HG03060 (cell line): ENCODE data around the gene FBXL13.
"Not testable (repeated sequence)": the region's sequence is repeated elsewhere in the genome, so short reads cannot be mapped to it uniquely, and the experiment has no call there.

ENCODE experiments used
- ATAC-seq: cut with Tn5 transposase; IDR thresholded peaks from one replicate; pipeline ENCODE4 v1.9.1; 2021; ENCODE audit warnings: low read depth, moderate number of reproducible peaks; ENCODE audit not compliant: unreplicated experiment

Gene FBXL13

GRCh38 chr7:103074519-103075336 is at the start of gene FBXL13, which contains the start of gene ARMC10:
TSS of gene FBXL13 (minus strand) at chr7:103074796.
TSS of gene ARMC10 (plus strand) at chr7:103075140. CDS start at chr7:103075273, 133 bp downstream.
- peak; percentile 80 for ATAC-seq

GRCh38 chr7:103123529-103123928 is 48.9 kb upstream of the FBXL13 start:
- ATAC-seq, result no peak

- ATAC-seq, result no peak
Measured at GRCh38 chr7:103121641-103122040, 47.0 kb upstream of the FBXL13 start.

GRCh38 chr7:103120362-103120761 is 45.8 kb upstream of the FBXL13 start:
- no peak for ATAC-seq

- ATAC-seq, result no peak
Measured at GRCh38 chr7:103119791-103120291, 45.2 kb upstream of the FBXL13 start.

GRCh38 chr7:103117465-103117864 is 42.9 kb upstream of the FBXL13 start:
- ATAC-seq, result no peak

- no peak for ATAC-seq
Measured at GRCh38 chr7:103116991-103117390, 42.4 kb upstream of the FBXL13 start.

GRCh38 chr7:103116511-103116910 is 41.9 kb upstream of the FBXL13 start:
- ATAC-seq, result no peak

GRCh38 chr7:103115771-103116170 is 41.2 kb upstream of the FBXL13 start:
- ATAC-seq, result no peak

- ATAC-seq, result no peak
Measured at GRCh38 chr7:103114576-103115008, 40.0 kb upstream of the FBXL13 start.

GRCh38 chr7:103113164-103113563 is 38.6 kb upstream of the FBXL13 start:
- ATAC-seq, result no peak

GRCh38 chr7:103106703-103107070 is 32.1 kb upstream of the FBXL13 start:
- not testable (repeated sequence) for ATAC-seq

GRCh38 chr7:103106005-103106702 is 31.6 kb upstream of the FBXL13 start:
- ATAC-seq, result no peak

- ATAC-seq, result no peak
Measured at GRCh38 chr7:103101543-103101942, 26.9 kb upstream of the FBXL13 start.

GRCh38 chr7:103100348-103100747 is 25.8 kb upstream of the FBXL13 start:
- no peak for ATAC-seq

GRCh38 chr7:103097041-103097440 is 22.4 kb upstream of the FBXL13 start:
- no peak for ATAC-seq

- ATAC-seq, result not testable (repeated sequence)
Measured at GRCh38 chr7:103095558-103095957, 21.0 kb upstream of the FBXL13 start.

GRCh38 chr7:103094102-103094501 is 19.5 kb upstream of the FBXL13 start:
- no peak for ATAC-seq

GRCh38 chr7:103093429-103093828 is 18.8 kb upstream of the FBXL13 start:
- no peak for ATAC-seq

- not testable (repeated sequence) for ATAC-seq
Measured at GRCh38 chr7:103092321-103092720, 17.7 kb upstream of the FBXL13 start.

- ATAC-seq, result no peak
Measured at GRCh38 chr7:103083210-103083609, 8.6 kb upstream of the FBXL13 start.
